Colonic mucosa (tissue), 4 donors: ENCODE data around the gene CADM1. TPM values are rescaled to one million over a fixed set of nuclear protein-coding genes. Genes with fewer than 3 reads are reported as not detected.

Experiments used
- DNase-seq: peaks from one replicate; pipeline ENCODE4 v3.0.0-alpha.2; 2020
- H3K27ac ChIP-seq: fragments of 200-600 bp; one replicate; pipeline ENCODE4 v1.8.0; 2021
- H3K27me3 ChIP-seq: fragments of 200-600 bp; one replicate; pipeline ENCODE4 v1.8.0; 2021
- H3K36me3 ChIP-seq: fragments of 200-600 bp; one replicate; pipeline ENCODE4 v1.8.0; 2021
- H3K4me1 ChIP-seq: fragments of 200-600 bp; one replicate; pipeline ENCODE4 v1.8.0; 2021; ENCODE audit warnings: mild to moderate bottlenecking
- H3K4me3 ChIP-seq: fragments of 200-600 bp; one replicate; pipeline ENCODE4 v1.8.0; 2021
- H3K9ac ChIP-seq, 2 donors: one replicate each; pipeline ENCODE4 v1.7.0; 2013; ENCODE audit warnings: control low read depth in 2 of 2, low read depth in 2 of 2, low read length in 2 of 2
- H3K9me3 ChIP-seq: fragments of 200-600 bp; one replicate; pipeline ENCODE4 v1.8.0; 2021
- CTCF ChIP-seq: fragments of 200-600 bp; IDR thresholded peaks from one replicate; pipeline ENCODE4 v1.8.0; 2022; ENCODE audit warnings: antibody characterized with exemption, mild to moderate bottlenecking
- intact Hi-C: fragments of 100-400 bp; cut with DNase I; formaldehyde crosslinking; loops from one replicate; pipeline ENCODE4 v1.14.1; 2022
- total RNA-seq, 2 donors: library from RNA; stranded (reverse); fragmentation: NEBNext Ultra II Directional in 1 of 2; extraction: Animal tissue kit (Norgen Biotek cat#: 25700) in 1 of 2; gene quantifications; one replicate each; pipeline ENCODE4 v1.2.1, GENCODE V29; 2021
- donor health status: healthy.
- donor health status: DM: no; HTN: no; CAD: no.
- donor health status: DM: no; HTN: no; CAD: no.

Gene CADM1
- total RNA-seq, 2 donors from 2014 or later: 5.2 to 6.4 TPM

GRCh38 chr11:115222218-115222862 lies 281.9 kb downstream of the CADM1 start:
- Histone ChIP-seq H3K9me3 (no peaks in the 10 kb centered on the region), H3K4me3 (no peak overlapping the region), H3K9ac (no peak overlapping the region), H3K27me3 (no peaks in the 10 kb centered on the region), H3K4me1 (no peaks in the 10 kb centered on the region), H3K36me3 (no peaks in the 10 kb centered on the region), H3K27ac (no peak overlapping the region)
- intact Hi-C loops: no loop called here
- DNase-seq: no peak
- TF ChIP-seq CTCF: no peak

GRCh38 chr11:115221461-115222069 lies 282.6 kb downstream of the CADM1 start:
- DNase-seq: no peak
- Histone ChIP-seq H3K4me3 (no peak overlapping the region), H3K9me3 (no peaks in the 10 kb centered on the region), H3K4me1 (no peaks in the 10 kb centered on the region), H3K27ac (no peak overlapping the region), H3K27me3 (no peaks in the 10 kb centered on the region), H3K36me3 (no peaks in the 10 kb centered on the region), H3K9ac (no peak overlapping the region)
- no peak for TF ChIP-seq CTCF
- intact Hi-C loops: no loop called here

GRCh38 chr11:115220911-115221310 lies 283.3 kb downstream of the CADM1 start:
- Histone ChIP-seq H3K4me3 (no peak overlapping the region), H3K9ac (no peak overlapping the region), H3K27me3 (no peaks in the 10 kb centered on the region), H3K36me3 (no peaks in the 10 kb centered on the region), H3K4me1 (no peaks in the 10 kb centered on the region), H3K9me3 (no peaks in the 10 kb centered on the region), H3K27ac (no peak overlapping the region)
- TF ChIP-seq CTCF: no peak
- intact Hi-C loops: no loop called here
- DNase-seq: no peak

- H3K4me1 ChIP-seq: no peaks in the 10 kb centered on the region
- no peak overlapping the region for H3K9ac ChIP-seq
- H3K9me3 ChIP-seq: no peaks in the 10 kb centered on the region
- no peaks in the 10 kb centered on the region for H3K27me3 ChIP-seq
- TF ChIP-seq CTCF: no peak
- DNase-seq: no peak
- no peak overlapping the region for H3K27ac ChIP-seq
- intact Hi-C loops: no loop called here
- H3K36me3 ChIP-seq: no peaks in the 10 kb centered on the region
- H3K4me3 ChIP-seq: no peak overlapping the region
Measured at GRCh38 chr11:115220423-115220822, 283.8 kb downstream of the CADM1 start.

- intact Hi-C loops: no loop called here
- no peak for DNase-seq
- TF ChIP-seq CTCF: no peak
- no peak overlapping the region for H3K27ac ChIP-seq
- H3K4me3 ChIP-seq: no peak overlapping the region
- H3K27me3 ChIP-seq: no peaks in the 10 kb centered on the region
- no peaks in the 10 kb centered on the region for H3K9me3 ChIP-seq
- no peak overlapping the region for H3K9ac ChIP-seq
- H3K4me1 ChIP-seq: no peaks in the 10 kb centered on the region
- no peaks in the 10 kb centered on the region for H3K36me3 ChIP-seq
Measured at GRCh38 chr11:115219376-115219775, 284.8 kb downstream of the CADM1 start.
